ENCODE measurements around the gene AMBRA1. TPM values are rescaled to one million over a fixed set of nuclear protein-coding genes. Genes with fewer than 3 reads are reported as not detected.

AMBRA1 gene
- total and polyA plus RNA-seq, 2 donors (not counting 3 experiments of a cell fraction or from before 2014, with no cell fraction given): 18.4 to 32.4 TPM

DNA sequence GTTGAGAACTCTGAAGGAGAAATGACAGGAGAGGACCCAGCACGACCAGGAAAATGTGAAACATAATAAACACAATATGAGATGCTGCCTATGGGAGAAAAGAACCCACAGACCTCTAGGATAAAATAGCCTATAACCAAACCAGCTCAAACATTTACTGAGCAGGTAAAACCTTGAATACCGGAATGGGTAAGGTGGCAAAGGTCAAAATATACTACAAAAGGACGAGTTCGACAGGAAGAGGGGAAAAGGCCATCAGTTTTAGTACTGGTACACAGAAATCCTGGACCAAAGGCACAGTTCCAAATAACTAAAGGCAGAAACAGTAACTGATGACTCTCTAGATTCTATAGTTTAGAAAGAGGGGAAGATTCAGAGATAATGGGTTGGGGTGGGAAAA, 96.3 kb downstream of the AMBRA1 start:
- Histone ChIP-seq H3K4me2 (ENCODE audit: insufficient read depth, low read length) (no peak overlapping the region), H3K4me3 (replicated peaks in 1 of 3; ENCODE audit: insufficient read depth in 1 of 3, low read depth in 1 of 3, low read length in 3 of 3) (no peak overlapping the region), H3K9ac (replicated peaks; ENCODE audit: extremely low read depth, insufficient read depth, low read length) (no peak overlapping the region), H3K9me1 (replicated peaks; ENCODE audit: control insufficient read depth, extremely low read depth, insufficient read depth, low read length) (no peaks in the 10 kb centered on the region), H3K27ac (ENCODE audit: insufficient read depth, low read depth, low read length) (no peak overlapping the region), H3K27me3 (ENCODE audit: control insufficient read depth in 2 of 2, insufficient read depth in 2 of 2, low read length in 2 of 2) (no peaks in the 10 kb centered on the region), H3K36me3 (ENCODE audit: control insufficient read depth in 2 of 2, extremely low read depth in 1 of 2, insufficient read depth in 2 of 2, low read length in 2 of 2) (peaks cover 3% of the 10 kb centered on the region in 2 experiments), H3K9me3 (replicated peaks; ENCODE audit: control insufficient read depth, insufficient read depth, low read length) (no peaks in the 10 kb centered on the region), H3K4me1 (ENCODE audit: control insufficient read depth, extremely low read depth, insufficient read depth, low read length) (peaks cover 5% of the 10 kb centered on the region), H4K20me1 (replicated peaks; ENCODE audit: control insufficient read depth, extremely low read depth, insufficient read depth, low read length) (no peaks in the 10 kb centered on the region), H2AFZ (ENCODE audit: low read depth, low read length) (no peak overlapping the region), H3K79me2 (ENCODE audit: control insufficient read depth, insufficient read depth, low read length) (no peaks in the 10 kb centered on the region)
- ChIA-PET POLR2A (no interaction called here), CTCF (interaction anchor here (1.4 to 2.0 kb wide), 4 partner anchors 10 to 41 kb away, joined by 3 to 8 read pairs (median 4); no protein-coding TSS in a partner anchor)
- DNase-seq (ENCODE audit: low read depth, low spot score) (no peak), FAIRE-seq (no peak)
- intact Hi-C loops (cut with micrococcal nuclease): no loop called here
- dilution Hi-C loops (cut with MboI; ENCODE audit: extremely low pct_ligation_motif_present, low sequenced_read_pairs): no loop called here
- TF ChIP-seq POLR2A (IDR thresholded peaks at IDR 0.05; ENCODE audit: low read depth, low read length) (no peak), MYC (IDR thresholded peaks at IDR 0.05; ENCODE audit: low read depth, low read length) (no peak), GATA2 (IDR thresholded peaks at IDR 0.05; ENCODE audit: insufficient read depth, insufficient read length, low read depth, low read length) (no peak)
- TF ChIP-seq, protein P1, sequence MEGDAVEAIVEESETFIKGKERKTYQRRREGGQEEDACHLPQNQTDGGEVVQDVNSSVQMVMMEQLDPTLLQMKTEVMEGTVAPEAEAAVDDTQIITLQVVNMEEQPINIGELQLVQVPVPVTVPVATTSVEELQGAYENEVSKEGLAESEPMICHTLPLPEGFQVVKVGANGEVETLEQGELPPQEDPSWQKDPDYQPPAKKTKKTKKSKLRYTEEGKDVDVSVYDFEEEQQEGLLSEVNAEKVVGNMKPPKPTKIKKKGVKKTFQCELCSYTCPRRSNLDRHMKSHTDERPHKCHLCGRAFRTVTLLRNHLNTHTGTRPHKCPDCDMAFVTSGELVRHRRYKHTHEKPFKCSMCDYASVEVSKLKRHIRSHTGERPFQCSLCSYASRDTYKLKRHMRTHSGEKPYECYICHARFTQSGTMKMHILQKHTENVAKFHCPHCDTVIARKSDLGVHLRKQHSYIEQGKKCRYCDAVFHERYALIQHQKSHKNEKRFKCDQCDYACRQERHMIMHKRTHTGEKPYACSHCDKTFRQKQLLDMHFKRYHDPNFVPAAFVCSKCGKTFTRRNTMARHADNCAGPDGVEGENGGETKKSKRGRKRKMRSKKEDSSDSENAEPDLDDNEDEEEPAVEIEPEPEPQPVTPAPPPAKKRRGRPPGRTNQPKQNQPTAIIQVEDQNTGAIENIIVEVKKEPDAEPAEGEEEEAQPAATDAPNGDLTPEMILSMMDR (IDR thresholded peaks at IDR 0.05; ENCODE audit: extremely low read depth in 1 of 2, insufficient read depth in 1 of 2, low read depth in 1 of 2, low read length in 2 of 2): no peak
- no TSS peak for BruUV-seq (replicated peaks)

DNA sequence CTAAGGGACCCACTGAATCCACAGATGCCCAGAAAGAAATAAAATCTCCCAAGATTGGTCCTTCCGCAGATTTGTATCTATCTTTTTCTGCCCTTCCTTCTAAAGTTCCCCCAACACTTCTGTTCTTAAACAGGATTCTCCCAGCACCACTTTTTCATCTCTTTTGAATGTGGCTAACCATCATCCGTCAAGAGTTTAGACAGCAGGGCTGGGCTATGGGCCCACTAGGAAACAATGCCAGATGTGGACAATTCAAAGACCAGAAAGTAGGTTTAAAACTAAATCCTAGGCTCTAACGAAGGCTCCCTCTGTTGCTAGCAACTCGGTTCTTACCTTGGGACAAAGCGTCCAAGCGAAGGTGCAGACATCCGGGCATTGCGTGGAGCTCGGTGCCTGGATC, 100.0 kb downstream of the AMBRA1 start:
- no peak overlapping the region for H2AFZ ChIP-seq (ENCODE audit: low read depth, low read length)
- POLR2A ChIA-PET: no interaction called here
- H3K4me1 ChIP-seq (ENCODE audit: control insufficient read depth, extremely low read depth, insufficient read depth, low read length): peaks cover 27% of the 10 kb centered on the region
- dilution Hi-C loops (cut with MboI; ENCODE audit: extremely low pct_ligation_motif_present, low sequenced_read_pairs): no loop called here
- intact Hi-C loops (cut with micrococcal nuclease): no loop called here
- H3K4me2 ChIP-seq (ENCODE audit: insufficient read depth, low read length): no peak overlapping the region
- H3K27me3 ChIP-seq (ENCODE audit: control insufficient read depth in 2 of 2, insufficient read depth in 2 of 2, low read length in 2 of 2): no peaks in the 10 kb centered on the region
- DNase-seq (ENCODE audit: low read depth, low spot score): no peak
- H4K20me1 ChIP-seq (replicated peaks; ENCODE audit: control insufficient read depth, extremely low read depth, insufficient read depth, low read length): no peaks in the 10 kb centered on the region
- no peaks in the 10 kb centered on the region for H3K9me3 ChIP-seq (replicated peaks; ENCODE audit: control insufficient read depth, insufficient read depth, low read length)
- BruUV-seq (replicated peaks): no TSS peak
- CTCF ChIA-PET: interaction anchor here (0.6 to 5.4 kb wide), 9 partner anchors 20 to 105 kb away, joined by 3 to 171 read pairs (median 3); no protein-coding TSS in a partner anchor
- no peak overlapping the region for H3K9ac ChIP-seq (replicated peaks; ENCODE audit: extremely low read depth, insufficient read depth, low read length)
- no peak for FAIRE-seq
- no peak overlapping the region for H3K4me3 ChIP-seq (replicated peaks in 1 of 3; ENCODE audit: insufficient read depth in 1 of 3, low read depth in 1 of 3, low read length in 3 of 3)
- no peak overlapping the region for H3K27ac ChIP-seq (ENCODE audit: insufficient read depth, low read depth, low read length)
- no peaks in the 10 kb centered on the region for H3K9me1 ChIP-seq (replicated peaks; ENCODE audit: control insufficient read depth, extremely low read depth, insufficient read depth, low read length)
- peaks cover 3% of the 10 kb centered on the region in 2 experiments for H3K36me3 ChIP-seq (ENCODE audit: control insufficient read depth in 2 of 2, extremely low read depth in 1 of 2, insufficient read depth in 2 of 2, low read length in 2 of 2)
- H3K79me2 ChIP-seq (ENCODE audit: control insufficient read depth, insufficient read depth, low read length): no peaks in the 10 kb centered on the region
- TF ChIP-seq POLR2AphosphoS5 (IDR thresholded peaks at IDR 0.05; ENCODE audit: insufficient read depth, low read depth, low read length) (no peak), EZH2 (IDR thresholded peaks at IDR 0.05; ENCODE audit: borderline replicate concordance, low read depth, low read length, severe bottlenecking) (no peak)
